A549 (cell line): Measurements from ENCODE around the gene MAGI1. TPM values are rescaled to one million over a fixed set of nuclear protein-coding genes. Genes with fewer than 3 reads are reported as not detected.
"Not testable (repeated sequence)": the region's sequence is repeated elsewhere in the genome, so short reads cannot be mapped to it uniquely, and the experiment has no call there.

Source experiments
- ATAC-seq, 2 experiments: fragments of 200-7000 bp in 1 of 2; fragments of >200 bp in 1 of 2; cut with Nextera tagmentation in 1 of 2; cut with Tn5 transposase in 1 of 2; 3 replicates each; pipeline versions ENCODE4 v1.8.0 to v1.9.1; 2018 to 2020; ENCODE audit warnings: mild to moderate bottlenecking in 1 of 2, moderate library complexity in 1 of 2
- CTCF ChIA-PET: fragments of 300-600 bp; sonication (Branson Sonifier 250); formaldehyde crosslinking; extraction: SDS; loops from one replicate; lab custom pipeline; 2021; ENCODE audit warnings: antibody characterized with exemption, inconsistent platforms; lab: Yijun Ruan, JAX
- POLR2A ChIA-PET: fragments of 350-600 bp; formaldehyde crosslinking; extraction: SDS; loops from one replicate; lab custom pipeline; 2021; ENCODE audit warnings: antibody characterized with exemption, inconsistent platforms; lab: Yijun Ruan, JAX
- DNase-seq, 2 experiments: peaks; one replicate each; pipeline versions ENCODE4 v3.0.0 to v3.0.0-alpha.2; 2011 to 2016; ENCODE audit warnings: low read depth in 1 of 2, low spot score in 1 of 2
- FAIRE-seq: peaks from 2 replicates; lab custom pipeline; 2011; peaks lifted over from hg19 to GRCh38; lab: Jason Lieb, UNC
- H3K27ac ChIP-seq, 2 experiments: fragments of >200 bp; sonication (Bioruptor Twin); formaldehyde crosslinking; 3 replicates each; pipeline ENCODE4 v1.5.1; 2016 to 2017
- H3K4me1 ChIP-seq: fragments of >200 bp; sonication (Bioruptor Twin); formaldehyde crosslinking; 3 replicates; pipeline ENCODE4 v1.6.1; 2016
- H3K4me2 ChIP-seq: fragments of >200 bp; sonication (Bioruptor Twin); formaldehyde crosslinking; 3 replicates; pipeline ENCODE4 v1.6.1; 2016
- H3K4me3 ChIP-seq: fragments of >200 bp; sonication (Bioruptor Twin); formaldehyde crosslinking; 3 replicates; pipeline ENCODE4 v1.5.1; 2016
- H3K9me3 ChIP-seq: fragments of >200 bp; sonication (Bioruptor Twin); formaldehyde crosslinking; 3 replicates; pipeline ENCODE4 v1.6.1; 2016
- BHLHE40 ChIP-seq: IDR thresholded peaks from 2 replicates; pipeline ENCODE4 v1.6.1; 2012; ENCODE audit warnings: low read depth, low read length, inconsistent platforms
- ESRRA ChIP-seq: fragments of 150-350 bp; IDR thresholded peaks from 2 replicates; pipeline ENCODE4 v1.6.1; 2014; ENCODE audit warnings: mild to moderate bottlenecking, low read length, borderline replicate concordance
- FOSB ChIP-seq: fragments of 250-450 bp; sonication (Bioruptor Pico); IDR thresholded peaks from 2 replicates; pipeline ENCODE4 v1.5.0; 2020; ENCODE audit warnings: mild to moderate bottlenecking, moderate library complexity
- HOXA7 ChIP-seq: fragments of 250-450 bp; sonication (Bioruptor Pico); IDR thresholded peaks from 2 replicates; pipeline ENCODE4 v1.5.0; 2020; ENCODE audit warnings: mild to moderate bottlenecking, moderate library complexity
- JUN ChIP-seq, 2 experiments: fragments of >200 bp; sonication (Bioruptor Twin); formaldehyde crosslinking; IDR thresholded peaks; 2 replicates in 1 of 2; 3 replicates in 1 of 2; pipeline ENCODE4 v1.6.1; 2016 to 2017
- JUNB ChIP-seq: fragments of >200 bp; sonication (Bioruptor Twin); formaldehyde crosslinking; IDR thresholded peaks from 2 replicates; pipeline ENCODE4 v1.6.1; 2016
- KDM1A ChIP-seq: fragments of 200-600 bp; sonication (generic); IDR thresholded peaks from 2 replicates; pipeline ENCODE4 v1.6.1; 2016; ENCODE audit warnings: low read depth, mild to moderate bottlenecking
- MAFK ChIP-seq: fragments of 450-650 bp; IDR thresholded peaks from 2 replicates; pipeline ENCODE4 v1.6.1; 2014; ENCODE audit not compliant: partially characterized antibody
- MAZ ChIP-seq: fragments of 150-350 bp; IDR thresholded peaks from 2 replicates; pipeline ENCODE4 v1.6.1; 2014; ENCODE audit warnings: antibody characterized with exemption, low read depth, low read length, borderline replicate concordance
- MYC ChIP-seq: IDR thresholded peaks from 2 replicates; pipeline ENCODE4 v1.6.1; 2012; ENCODE audit warnings: mild to moderate bottlenecking, inconsistent platforms, low read length, improper control_type of control experiment, borderline replicate concordance
- NR3C1 ChIP-seq: fragments of >200 bp; sonication (Bioruptor Twin); formaldehyde crosslinking; IDR thresholded peaks from 3 replicates; pipeline ENCODE4 v1.6.1; 2017
- POLR2A ChIP-seq: IDR thresholded peaks from 2 replicates; pipeline ENCODE4 v1.6.1; 2012; ENCODE audit warnings: mild to moderate bottlenecking, low read length
- RARB ChIP-seq: fragments of 250-450 bp; sonication (Bioruptor Pico); IDR thresholded peaks from 2 replicates; pipeline ENCODE4 v1.8.0; 2021; ENCODE audit warnings: mild to moderate bottlenecking, moderate library complexity
- RFX5 ChIP-seq: fragments of 450-650 bp; IDR thresholded peaks from 2 replicates; pipeline ENCODE4 v1.7.1; 2014; ENCODE audit warnings: antibody characterized with exemption, mild to moderate bottlenecking, moderate library complexity
- SMC3 ChIP-seq: fragments of >200 bp; sonication (Bioruptor Twin); formaldehyde crosslinking; IDR thresholded peaks from 3 replicates; pipeline ENCODE4 v1.6.1; 2018; ENCODE audit warnings: inconsistent platforms
- SREBF2 ChIP-seq: fragments of 450-650 bp; IDR thresholded peaks from 2 replicates; pipeline ENCODE4 v1.6.1; 2014; ENCODE audit warnings: mild to moderate bottlenecking, moderate library complexity
- TP53 ChIP-seq: fragments of 250-450 bp; sonication (Bioruptor Pico); IDR thresholded peaks from 2 replicates; pipeline ENCODE4 v1.5.0; 2021; ENCODE audit warnings: mild to moderate bottlenecking, moderate library complexity
- WGBS: methylation state at CpG from one replicate; pipeline ENCODE4 v1.1.6; 2017; ENCODE audit errors: missing lambda C conversion rate; 5-methylcytosine and 5-hydroxymethylcytosine counted together
- polyA plus RNA-seq, 4 experiments: library from polyadenylated mRNA; depleted of rRNA in 3 of 4; stranded (reverse); fragments of >200 nt; fragmentation: RNase III in 1 of 4; extraction: RNeasy Plus Mini Kit Qiagen cat#74134 plus additional on column Dnase treatment in 1 of 4; gene quantifications; 2 replicates in 3 of 4; 3 replicates in 1 of 4; pipeline ENCODE4 v1.2.3, GENCODE V29; 2011 to 2017
- TF ChIP-seq, protein P1 (sequence below): fragments of >200 bp; sonication (Bioruptor Twin); formaldehyde crosslinking; IDR thresholded peaks from 3 replicates; pipeline ENCODE4 v1.5.1; 2016
- TF ChIP-seq, protein P2 (sequence below): fragments of 200-600 bp; sonication (generic); IDR thresholded peaks from 2 replicates; pipeline ENCODE4 v1.6.1; 2016; ENCODE audit warnings: antibody characterized with exemption, mild to moderate bottlenecking, moderate library complexity
- TF ChIP-seq, protein P3 (sequence below): fragments of 250-450 bp; sonication (Bioruptor Pico); IDR thresholded peaks from 2 replicates; pipeline ENCODE4 v1.5.0; 2020; ENCODE audit warnings: low read depth, mild to moderate bottlenecking, moderate library complexity
- TF ChIP-seq, protein P4 (sequence below): fragments of 450-650 bp; IDR thresholded peaks from 2 replicates; pipeline ENCODE4 v1.6.1; 2014; ENCODE audit warnings: antibody characterized with exemption

MAGI1 gene
- polyA plus RNA-seq, 2 of the 4 experiments (the other 2 are of a cell fraction), result 4.7 to 6.6 TPM

DNA sequence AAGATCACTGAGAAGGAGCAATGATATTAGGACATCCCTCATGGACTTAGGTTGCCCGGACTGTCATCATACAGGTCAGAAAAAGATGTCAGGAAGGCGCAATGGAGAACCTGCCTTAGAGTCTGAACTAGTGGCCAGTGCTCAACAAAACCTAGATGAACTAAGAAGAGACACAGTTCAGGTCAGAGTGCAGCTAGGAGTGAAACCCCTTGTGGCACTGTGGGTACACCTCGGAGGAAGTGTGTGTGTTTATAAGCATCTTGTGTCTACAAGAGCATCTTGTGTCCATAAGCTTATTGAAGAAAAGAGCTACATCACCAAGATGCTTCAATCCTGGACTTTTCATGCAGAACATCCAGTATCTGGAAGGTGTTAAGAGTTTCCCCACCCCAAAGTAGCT, 315.7 kb downstream of the MAGI1 start:
- Histone ChIP-seq H3K27ac (no peak overlapping the region), H3K4me2 (no peak overlapping the region), H3K4me3 (no peak overlapping the region), H3K4me1 (no peaks in the 10 kb centered on the region)
- ChIA-PET POLR2A (no interaction called here), CTCF (interaction anchor here (1.2 to 1.4 kb wide), 2 partner anchors 9 to 249 kb away, joined by 3 to 5 read pairs; no protein-coding TSS in a partner anchor)
- DNase-seq, result no peak
- WGBS, result 83% methylated on average over 3 of the region's 3 CpGs
- FAIRE-seq, result no peak
- TF ChIP-seq JUN (IDR thresholded peaks at IDR 0.05), result no peak
- no peak for TF ChIP-seq SREBF2
- no peak for TF ChIP-seq POLR2A
- TF ChIP-seq, protein P1, sequence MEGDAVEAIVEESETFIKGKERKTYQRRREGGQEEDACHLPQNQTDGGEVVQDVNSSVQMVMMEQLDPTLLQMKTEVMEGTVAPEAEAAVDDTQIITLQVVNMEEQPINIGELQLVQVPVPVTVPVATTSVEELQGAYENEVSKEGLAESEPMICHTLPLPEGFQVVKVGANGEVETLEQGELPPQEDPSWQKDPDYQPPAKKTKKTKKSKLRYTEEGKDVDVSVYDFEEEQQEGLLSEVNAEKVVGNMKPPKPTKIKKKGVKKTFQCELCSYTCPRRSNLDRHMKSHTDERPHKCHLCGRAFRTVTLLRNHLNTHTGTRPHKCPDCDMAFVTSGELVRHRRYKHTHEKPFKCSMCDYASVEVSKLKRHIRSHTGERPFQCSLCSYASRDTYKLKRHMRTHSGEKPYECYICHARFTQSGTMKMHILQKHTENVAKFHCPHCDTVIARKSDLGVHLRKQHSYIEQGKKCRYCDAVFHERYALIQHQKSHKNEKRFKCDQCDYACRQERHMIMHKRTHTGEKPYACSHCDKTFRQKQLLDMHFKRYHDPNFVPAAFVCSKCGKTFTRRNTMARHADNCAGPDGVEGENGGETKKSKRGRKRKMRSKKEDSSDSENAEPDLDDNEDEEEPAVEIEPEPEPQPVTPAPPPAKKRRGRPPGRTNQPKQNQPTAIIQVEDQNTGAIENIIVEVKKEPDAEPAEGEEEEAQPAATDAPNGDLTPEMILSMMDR, result no peak
- no peak for TF ChIP-seq MYC
- TF ChIP-seq JUNB, result no peak
- no peak for TF ChIP-seq SMC3
- TF ChIP-seq, protein P2, sequence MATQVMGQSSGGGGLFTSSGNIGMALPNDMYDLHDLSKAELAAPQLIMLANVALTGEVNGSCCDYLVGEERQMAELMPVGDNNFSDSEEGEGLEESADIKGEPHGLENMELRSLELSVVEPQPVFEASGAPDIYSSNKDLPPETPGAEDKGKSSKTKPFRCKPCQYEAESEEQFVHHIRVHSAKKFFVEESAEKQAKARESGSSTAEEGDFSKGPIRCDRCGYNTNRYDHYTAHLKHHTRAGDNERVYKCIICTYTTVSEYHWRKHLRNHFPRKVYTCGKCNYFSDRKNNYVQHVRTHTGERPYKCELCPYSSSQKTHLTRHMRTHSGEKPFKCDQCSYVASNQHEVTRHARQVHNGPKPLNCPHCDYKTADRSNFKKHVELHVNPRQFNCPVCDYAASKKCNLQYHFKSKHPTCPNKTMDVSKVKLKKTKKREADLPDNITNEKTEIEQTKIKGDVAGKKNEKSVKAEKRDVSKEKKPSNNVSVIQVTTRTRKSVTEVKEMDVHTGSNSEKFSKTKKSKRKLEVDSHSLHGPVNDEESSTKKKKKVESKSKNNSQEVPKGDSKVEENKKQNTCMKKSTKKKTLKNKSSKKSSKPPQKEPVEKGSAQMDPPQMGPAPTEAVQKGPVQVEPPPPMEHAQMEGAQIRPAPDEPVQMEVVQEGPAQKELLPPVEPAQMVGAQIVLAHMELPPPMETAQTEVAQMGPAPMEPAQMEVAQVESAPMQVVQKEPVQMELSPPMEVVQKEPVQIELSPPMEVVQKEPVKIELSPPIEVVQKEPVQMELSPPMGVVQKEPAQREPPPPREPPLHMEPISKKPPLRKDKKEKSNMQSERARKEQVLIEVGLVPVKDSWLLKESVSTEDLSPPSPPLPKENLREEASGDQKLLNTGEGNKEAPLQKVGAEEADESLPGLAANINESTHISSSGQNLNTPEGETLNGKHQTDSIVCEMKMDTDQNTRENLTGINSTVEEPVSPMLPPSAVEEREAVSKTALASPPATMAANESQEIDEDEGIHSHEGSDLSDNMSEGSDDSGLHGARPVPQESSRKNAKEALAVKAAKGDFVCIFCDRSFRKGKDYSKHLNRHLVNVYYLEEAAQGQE, result no peak
- TF ChIP-seq, protein P3, sequence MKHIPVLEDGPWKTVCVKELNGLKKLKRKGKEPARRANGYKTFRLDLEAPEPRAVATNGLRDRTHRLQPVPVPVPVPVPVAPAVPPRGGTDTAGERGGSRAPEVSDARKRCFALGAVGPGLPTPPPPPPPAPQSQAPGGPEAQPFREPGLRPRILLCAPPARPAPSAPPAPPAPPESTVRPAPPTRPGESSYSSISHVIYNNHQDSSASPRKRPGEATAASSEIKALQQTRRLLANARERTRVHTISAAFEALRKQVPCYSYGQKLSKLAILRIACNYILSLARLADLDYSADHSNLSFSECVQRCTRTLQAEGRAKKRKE (CRISPR knock-in tag), result no peak
- no peak for TF ChIP-seq KDM1A
- no peak for TF ChIP-seq MAFK
- TF ChIP-seq ESRRA, result no peak
- no peak for TF ChIP-seq FOSB (CRISPR knock-in tag)
- no peak for TF ChIP-seq RFX5
- TF ChIP-seq, protein P4, sequence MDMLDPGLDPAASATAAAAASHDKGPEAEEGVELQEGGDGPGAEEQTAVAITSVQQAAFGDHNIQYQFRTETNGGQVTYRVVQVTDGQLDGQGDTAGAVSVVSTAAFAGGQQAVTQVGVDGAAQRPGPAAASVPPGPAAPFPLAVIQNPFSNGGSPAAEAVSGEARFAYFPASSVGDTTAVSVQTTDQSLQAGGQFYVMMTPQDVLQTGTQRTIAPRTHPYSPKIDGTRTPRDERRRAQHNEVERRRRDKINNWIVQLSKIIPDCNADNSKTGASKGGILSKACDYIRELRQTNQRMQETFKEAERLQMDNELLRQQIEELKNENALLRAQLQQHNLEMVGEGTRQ, result no peak
- TF ChIP-seq BHLHE40, result no peak
- no peak for TF ChIP-seq NR3C1
- no peak for TF ChIP-seq TP53
- no peak for TF ChIP-seq HOXA7 (CRISPR knock-in tag)
- TF ChIP-seq RARB, result no peak
- TF ChIP-seq, all 56 proteins: peak for 0
- no peaks in the 10 kb centered on the region for H3K9me3 ChIP-seq
- ATAC-seq, result no peak

DNA sequence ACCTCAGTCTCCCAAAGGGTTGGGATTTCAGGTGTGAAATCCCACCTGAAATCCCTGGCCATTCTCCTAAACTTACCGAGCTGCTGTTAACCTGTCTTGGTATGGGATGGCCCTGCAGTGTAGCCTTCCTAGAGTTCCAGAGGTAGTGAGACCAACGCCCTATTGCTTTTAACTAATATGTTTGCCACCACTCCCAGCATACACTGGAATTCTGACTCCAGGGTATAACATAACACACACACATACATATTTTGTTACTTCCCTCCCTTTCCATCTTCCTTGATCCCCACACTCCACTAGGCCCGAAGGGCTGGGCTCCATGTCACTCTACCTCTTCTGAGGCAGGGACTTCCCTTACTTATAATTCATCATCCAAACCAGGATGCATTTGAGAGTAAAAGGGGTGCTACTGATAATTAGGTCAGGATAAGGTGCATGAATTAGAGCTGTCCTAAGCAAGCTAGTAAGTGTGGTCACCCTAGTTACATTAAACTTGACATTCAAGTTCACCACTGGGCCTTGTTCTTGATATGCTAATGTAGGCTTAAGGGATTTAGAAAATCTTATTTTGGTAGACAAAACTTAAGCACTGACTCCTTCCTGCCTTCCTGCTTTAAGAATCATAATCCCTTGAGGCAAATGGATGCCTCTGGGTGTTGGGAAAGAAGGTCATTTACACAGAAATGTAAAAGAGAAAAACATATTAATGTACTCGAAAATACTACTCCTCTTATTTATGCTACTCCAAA, 317.6 kb downstream of the MAGI1 start:
- DNase-seq (no peak), ATAC-seq (no peak), FAIRE-seq (no peak)
- 82% methylated on average over 3 of the region's 4 CpGs for WGBS
- ChIA-PET POLR2A (no interaction called here), CTCF (no interaction called here)
- H3K4me2 ChIP-seq, result no peak overlapping the region
- H3K27ac ChIP-seq, result no peak overlapping the region
- no peak overlapping the region for H3K4me3 ChIP-seq
- H3K4me1 ChIP-seq, result no peaks in the 10 kb centered on the region
- TF ChIP-seq MAZ (no peak), JUNB (no peak)
- no peaks in the 10 kb centered on the region for H3K9me3 ChIP-seq

DNA sequence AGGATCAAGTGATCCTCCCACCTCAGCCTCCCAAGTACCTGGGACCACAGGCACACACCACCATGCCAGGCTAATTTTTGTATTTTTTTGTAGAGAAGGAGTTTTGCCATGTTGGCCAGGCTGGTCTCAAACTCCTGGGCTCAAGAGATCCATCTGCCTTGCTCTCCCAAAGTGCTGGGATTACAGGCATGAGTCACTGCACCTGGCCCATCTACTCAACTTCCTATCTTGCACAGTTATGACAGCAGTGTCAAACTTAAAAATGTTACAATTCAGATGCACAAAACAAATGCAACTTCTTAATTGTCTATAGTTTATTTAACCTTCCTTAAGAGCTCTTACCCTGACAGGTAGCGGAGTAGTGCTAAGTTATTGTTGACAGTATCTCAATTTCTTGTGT, 319.1 kb downstream of the MAGI1 start:
- CTCF ChIA-PET, result interaction anchor here (0.5 to 0.9 kb wide), 2 partner anchors 9 to 12 kb away, joined by 3 read pairs; no protein-coding TSS in a partner anchor
- DNase-seq, ATAC-seq, H3K4me3 ChIP-seq, H3K4me2 ChIP-seq, POLR2A ChIA-PET, H3K9me3 ChIP-seq, H3K27ac ChIP-seq, H3K4me1 ChIP-seq, FAIRE-seq: not testable (repeated sequence)
- 100% methylated on average over 1 of the region's 1 CpG for WGBS
